Nephron (organoid): ENCODE measurements around the gene KERA.
A peak's percentile ranks its signal among the peaks of the same experiment; 100 is the strongest.

Source experiments
- H3K27ac Mint-ChIP-seq, 3 experiments: 2 replicates each; pipeline ENCODE4 v1.8.0; 2020; ENCODE audit warnings: mixed read lengths in 3 of 3, mild to moderate bottlenecking in 2 of 3, moderate library complexity in 1 of 3
- H3K27me3 Mint-ChIP-seq: 2 replicates; pipeline ENCODE4 v1.8.0; 2021; ENCODE audit warnings: low read depth, mild to moderate bottlenecking, moderate library complexity, mixed read lengths
- H3K36me3 Mint-ChIP-seq: 2 replicates; pipeline ENCODE4 v1.8.0; 2020; ENCODE audit warnings: low read depth, mixed read lengths
- H3K4me1 Mint-ChIP-seq: 2 replicates; pipeline ENCODE4 v1.8.0; 2020; ENCODE audit warnings: mixed read lengths
- H3K4me3 Mint-ChIP-seq, 3 experiments: 2 replicates each; pipeline ENCODE4 v1.8.0; 2020; ENCODE audit warnings: mild to moderate bottlenecking in 3 of 3, mixed read lengths in 3 of 3, moderate library complexity in 2 of 3
- H3K9me3 Mint-ChIP-seq: 2 replicates; pipeline ENCODE4 v1.8.0; 2020; ENCODE audit warnings: mixed read lengths
- CTCF ChIP-seq, 3 experiments: fragments of 200-600 bp; sonication (generic); IDR thresholded peaks; one replicate each; pipeline ENCODE4 v1.5.0; 2021; ENCODE audit warnings: antibody characterized with exemption in 3 of 3; ENCODE audit not compliant: unreplicated experiment in 3 of 3

The KERA gene

GRCh38 chr12:91057368-91058165, at the start of gene KERA:
Gene KERA, minus strand, starts transcription at chr12:91058024. Its CDS starts 1,743 bp downstream, at chr12:91056281.
- no peaks in the 10 kb centered on the region for H3K9me3 Mint-ChIP-seq
- no peak for TF ChIP-seq CTCF (IDR thresholded peaks at IDR 0.05; ENCODE audit: unreplicated experiment in 3 of 3)
- no peaks in the 10 kb centered on the region for H3K36me3 Mint-ChIP-seq
- no peak within 1 kb of the TSS for H3K4me3 Mint-ChIP-seq
- H3K27me3 Mint-ChIP-seq = no peaks in the 10 kb centered on the region
- H3K4me1 Mint-ChIP-seq = peaks cover 21% of the 10 kb centered on the region
- H3K27ac Mint-ChIP-seq = no peak within 1 kb of the TSS

- Mint-ChIP-seq H3K9me3 (peaks cover 4% of the 10 kb centered on the region), H3K4me1 (peaks cover 27% of the 10 kb centered on the region), H3K27me3 (no peaks in the 10 kb centered on the region), H3K36me3 (no peaks in the 10 kb centered on the region), H3K27ac (peak overlapping the region in 1 of 3 experiments; percentile 67), H3K4me3 (peak overlapping the region in 2 of 3 experiments; percentile 34 to 73)
- no peak for TF ChIP-seq CTCF (IDR thresholded peaks at IDR 0.05; ENCODE audit: unreplicated experiment in 3 of 3)
Measured at GRCh38 chr12:91106283-91106682, 48.5 kb upstream of the KERA start.

- Mint-ChIP-seq H3K36me3 (no peaks in the 10 kb centered on the region), H3K4me3 (peak overlapping the region in 1 of 3 experiments; percentile 14), H3K27me3 (no peaks in the 10 kb centered on the region), H3K27ac (peak overlapping the region in 2 of 3 experiments; percentile 0 to 8), H3K9me3 (peaks cover 4% of the 10 kb centered on the region), H3K4me1 (peaks cover 23% of the 10 kb centered on the region)
- TF ChIP-seq CTCF (IDR thresholded peaks at IDR 0.05; ENCODE audit: unreplicated experiment in 3 of 3) = no peak
Measured at GRCh38 chr12:91105807-91106206, 48.0 kb upstream of the KERA start.

- H3K4me1 Mint-ChIP-seq = peaks cover 23% of the 10 kb centered on the region
- H3K27ac Mint-ChIP-seq = peak overlapping the region in 1 of 3 experiments; percentile 0
- no peak for TF ChIP-seq CTCF (IDR thresholded peaks at IDR 0.05; ENCODE audit: unreplicated experiment in 3 of 3)
- H3K27me3 Mint-ChIP-seq = no peaks in the 10 kb centered on the region
- H3K9me3 Mint-ChIP-seq = peaks cover 4% of the 10 kb centered on the region
- peak overlapping the region in 1 of 3 experiments; percentile 20 for H3K4me3 Mint-ChIP-seq
- H3K36me3 Mint-ChIP-seq = no peaks in the 10 kb centered on the region
Measured at GRCh38 chr12:91104812-91105466, 47.1 kb upstream of the KERA start.

- TF ChIP-seq CTCF (IDR thresholded peaks at IDR 0.05; ENCODE audit: unreplicated experiment in 3 of 3) = no peak
- Mint-ChIP-seq H3K4me1 (peaks cover 18% of the 10 kb centered on the region), H3K4me3 (no peak overlapping the region), H3K36me3 (no peaks in the 10 kb centered on the region), H3K27me3 (no peaks in the 10 kb centered on the region), H3K9me3 (peaks cover 4% of the 10 kb centered on the region), H3K27ac (no peak overlapping the region)
Measured at GRCh38 chr12:91103624-91104023, 45.8 kb upstream of the KERA start.
